GM19099 (cell line): ENCODE results near the gene CYP27C1.

Experiments used
- POLR2A ChIP-seq: IDR thresholded peaks from 3 replicates; pipeline ENCODE4 v1.6.1; 2011; ENCODE audit warnings: low read depth; ENCODE audit not compliant: insufficient read length; ENCODE audit errors: extremely low read depth

The CYP27C1 gene

GRCh38 chr2:127185093-127185492 is 35.0 kb downstream of the CYP27C1 start:
- TF ChIP-seq POLR2A = no peak

- TF ChIP-seq POLR2A = no peak
Observed at GRCh38 chr2:127183771-127184170, 36.3 kb downstream of the CYP27C1 start.

GRCh38 chr2:127182626-127183458 is 37.3 kb downstream of the CYP27C1 start:
- TF ChIP-seq POLR2A = no peak

- TF ChIP-seq POLR2A = no peak
Observed at GRCh38 chr2:127181851-127182250, 38.2 kb downstream of the CYP27C1 start.

- TF ChIP-seq POLR2A = no peak
Observed at GRCh38 chr2:127179766-127180165, 40.3 kb downstream of the CYP27C1 start.

- TF ChIP-seq POLR2A = no peak
Observed at GRCh38 chr2:127177617-127178263, 42.4 kb downstream of the CYP27C1 start.

GRCh38 chr2:127176371-127177311 is 43.5 kb downstream of the CYP27C1 start:
- TF ChIP-seq POLR2A = no peak

- TF ChIP-seq POLR2A = no peak
Observed at GRCh38 chr2:127175751-127176354, 44.2 kb downstream of the CYP27C1 start.

- TF ChIP-seq POLR2A = no peak
Observed at GRCh38 chr2:127175041-127175721, 44.9 kb downstream of the CYP27C1 start.

GRCh38 chr2:127174640-127175039 is 45.5 kb downstream of the CYP27C1 start:
- no peak for TF ChIP-seq POLR2A

- no peak for TF ChIP-seq POLR2A
Observed at GRCh38 chr2:127174136-127174535, 46.0 kb downstream of the CYP27C1 start.

- no peak for TF ChIP-seq POLR2A
Observed at GRCh38 chr2:127173057-127173456, 47.0 kb downstream of the CYP27C1 start.

- no peak for TF ChIP-seq POLR2A
Observed at GRCh38 chr2:127172306-127172705, 47.8 kb downstream of the CYP27C1 start.
